D721Med (cell line): Measurements from ENCODE around the gene MTSS2.

Experiments used
- DNase-seq: peaks from one replicate; pipeline ENCODE4 v3.0.0; 2011; ENCODE audit warnings: low spot score; ENCODE audit not compliant: insufficient read length
- FAIRE-seq: peaks from 2 replicates; lab custom pipeline; 2011; peaks lifted over from hg19 to GRCh38; lab: Jason Lieb, UNC
- CTCF ChIP-seq: IDR thresholded peaks from 2 replicates; pipeline ENCODE4 v1.5.1; 2012; ENCODE audit warnings: mild to moderate bottlenecking, control low read depth; ENCODE audit not compliant: insufficient read depth; ENCODE audit errors: missing control alignments

Gene MTSS2, protein sequence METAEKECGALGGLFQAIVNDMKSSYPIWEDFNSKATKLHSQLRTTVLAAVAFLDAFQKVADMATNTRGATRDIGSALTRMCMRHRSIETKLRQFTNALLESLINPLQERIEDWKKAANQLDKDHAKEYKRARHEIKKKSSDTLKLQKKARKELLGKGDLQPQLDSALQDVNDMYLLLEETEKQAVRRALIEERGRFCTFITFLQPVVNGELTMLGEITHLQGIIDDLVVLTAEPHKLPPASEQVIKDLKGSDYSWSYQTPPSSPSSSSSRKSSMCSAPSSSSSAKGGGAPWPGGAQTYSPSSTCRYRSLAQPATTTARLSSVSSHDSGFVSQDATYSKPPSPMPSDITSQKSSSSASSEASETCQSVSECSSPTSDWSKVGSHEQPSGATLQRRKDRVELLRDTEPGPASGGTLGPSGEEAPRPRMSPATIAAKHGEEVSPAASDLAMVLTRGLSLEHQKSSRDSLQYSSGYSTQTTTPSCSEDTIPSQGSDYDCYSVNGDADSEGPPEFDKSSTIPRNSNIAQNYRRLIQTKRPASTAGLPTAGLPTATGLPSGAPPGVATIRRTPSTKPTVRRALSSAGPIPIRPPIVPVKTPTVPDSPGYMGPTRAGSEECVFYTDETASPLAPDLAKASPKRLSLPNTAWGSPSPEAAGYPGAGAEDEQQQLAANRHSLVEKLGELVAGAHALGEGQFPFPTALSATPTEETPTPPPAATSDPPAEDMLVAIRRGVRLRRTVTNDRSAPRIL

GRCh38 chr16:70685938-70686375, at the start of gene MTSS2:
Gene MTSS2 (minus strand): TSS chr16:70686053. CDS start chr16:70685791, 262 bp downstream.
- peak; percentile 77 for DNase-seq
- TF ChIP-seq CTCF, result no peak
- FAIRE-seq, result no peak

DNA sequence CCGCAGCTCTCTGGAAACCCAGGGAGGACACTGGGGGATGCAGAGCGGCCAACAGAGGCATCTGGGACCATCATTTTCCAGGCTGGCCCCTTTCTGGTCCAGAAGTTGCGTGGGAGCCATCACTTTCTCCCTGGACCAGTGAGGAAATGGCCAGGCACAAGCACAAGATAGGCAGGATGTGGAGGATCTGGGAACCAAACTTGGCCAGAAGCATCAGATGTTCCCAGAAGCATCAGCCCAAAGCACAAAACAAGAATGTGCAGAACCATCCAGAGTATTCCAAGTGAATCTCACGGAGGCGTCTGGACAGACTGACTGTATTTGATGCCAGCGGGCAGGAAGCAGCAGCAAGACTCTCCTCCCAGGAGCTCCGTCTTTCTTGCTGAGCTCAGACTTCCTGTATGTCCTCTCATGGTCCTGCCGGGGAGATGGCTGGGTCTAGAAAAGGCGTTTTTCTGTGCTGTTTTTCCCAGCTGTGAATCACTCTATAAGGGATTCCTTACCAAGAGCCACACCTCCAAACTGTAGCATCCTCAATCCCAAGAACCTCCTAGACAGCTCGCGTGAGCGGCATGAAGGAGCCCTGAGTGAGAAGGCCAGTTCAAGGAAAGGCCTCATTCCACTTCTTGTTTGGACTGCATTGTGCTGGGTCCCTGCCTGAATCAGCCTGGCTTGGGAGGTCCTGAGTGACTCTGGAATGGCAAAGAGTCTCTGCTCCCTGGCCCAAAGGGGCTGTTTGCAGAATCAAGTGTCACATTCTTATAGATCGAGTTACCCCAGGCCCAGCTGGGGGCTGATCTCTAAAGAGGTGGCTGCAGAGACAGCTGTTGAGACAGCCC, 49.5 kb upstream of the MTSS2 start:
- FAIRE-seq, result no peak
- no peak for DNase-seq
- TF ChIP-seq CTCF, result no peak

- FAIRE-seq (no peak), DNase-seq (no peak)
- TF ChIP-seq CTCF, result no peak
Observed at GRCh38 chr16:70734522-70735095, 48.8 kb upstream of the MTSS2 start.

DNA sequence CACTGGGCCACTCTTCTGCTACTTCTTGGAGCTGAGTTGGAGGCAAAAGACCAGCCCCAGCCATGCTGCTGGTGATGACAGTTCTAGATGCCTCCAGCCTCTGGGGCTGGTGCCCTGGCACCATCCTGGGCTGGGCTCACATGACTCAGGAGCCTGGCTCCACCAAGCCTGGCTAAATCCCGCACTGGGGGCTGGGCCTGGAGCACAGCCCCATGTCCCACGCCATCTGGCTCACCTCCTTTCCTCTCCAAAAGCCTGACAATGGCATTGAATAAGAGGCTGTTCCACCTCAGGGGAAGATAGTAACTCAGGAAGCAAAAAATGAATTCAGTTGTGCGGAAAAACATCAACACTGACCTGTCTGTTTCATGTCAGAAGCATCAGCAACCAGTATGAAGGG, 45.1 kb upstream of the MTSS2 start:
- no peak for DNase-seq
- FAIRE-seq, result no peak
- TF ChIP-seq CTCF, result no peak

GRCh38 chr16:70730031-70730430, 44.2 kb upstream of the MTSS2 start:
- DNase-seq (no peak), FAIRE-seq (no peak)
- no peak for TF ChIP-seq CTCF

GRCh38 chr16:70729292-70729691, 43.4 kb upstream of the MTSS2 start:
- DNase-seq (no peak), FAIRE-seq (no peak)
- no peak for TF ChIP-seq CTCF
